H1 (cell line): Measurements from ENCODE around the gene DNAAF8. TPM values are rescaled to one million over a fixed set of nuclear protein-coding genes. Genes with fewer than 3 reads are reported as not detected.
A peak's percentile ranks its signal among the peaks of the same experiment; 100 is the strongest.

Experiments
- CTCF ChIA-PET: fragments of 300-600 bp; sonication (Branson Sonifier 250); formaldehyde crosslinking; loops from one replicate; lab custom pipeline; 2021; ENCODE audit not compliant: partially characterized antibody; lab: Charles Lee
- POLR2A ChIA-PET: fragments of 300-600 bp; sonication (Branson Sonifier 250); formaldehyde crosslinking; loops from one replicate; lab custom pipeline; 2021; ENCODE audit warnings: inconsistent platforms; ENCODE audit not compliant: partially characterized antibody; lab: Charles Lee
- DNase-seq, 2 experiments: peaks; one replicate each; pipeline versions ENCODE4 v3.0.0 to v3.0.0-alpha.2; 2010 to 2022; ENCODE audit warnings: low spot score in 2 of 2, low read depth in 1 of 2, mixed read lengths in 1 of 2
- FAIRE-seq: peaks from 2 replicates; lab custom pipeline; 2011; peaks lifted over from hg19 to GRCh38; lab: Jason Lieb, UNC
- H2AFZ ChIP-seq: 2 replicates; pipeline ENCODE4 v1.8.1; 2012; ENCODE audit warnings: low read length, inconsistent platforms
- H2AK5ac ChIP-seq: 2 replicates; pipeline ENCODE4 v1.6.1; 2013; ENCODE audit warnings: low read depth, low read length
- H2BK120ac ChIP-seq: replicated peaks from 2 replicates; pipeline ENCODE3; 2013; ENCODE audit warnings: low read depth, low read length, inconsistent platforms
- H2BK12ac ChIP-seq: 2 replicates; pipeline ENCODE4 v1.6.1; 2013; ENCODE audit warnings: low read depth, low read length
- H2BK15ac ChIP-seq: 2 replicates; pipeline ENCODE4 v1.6.1; 2013; ENCODE audit warnings: low read length
- H2BK20ac ChIP-seq: 2 replicates; pipeline ENCODE4 v1.6.1; 2013; ENCODE audit warnings: low read length
- H2BK5ac ChIP-seq: 2 replicates; pipeline ENCODE4 v1.6.1; 2013; ENCODE audit warnings: low read depth, low read length
- H3K14ac ChIP-seq: 2 replicates; pipeline ENCODE4 v1.6.1; 2013; ENCODE audit warnings: inconsistent platforms; ENCODE audit not compliant: insufficient read length
- H3K18ac ChIP-seq: 2 replicates; pipeline ENCODE4 v1.6.1; 2013; ENCODE audit warnings: low read length; ENCODE audit errors: extremely low read depth
- H3K23ac ChIP-seq: 2 replicates; pipeline ENCODE4 v1.6.1; 2013; ENCODE audit warnings: inconsistent platforms; ENCODE audit not compliant: insufficient read length
- H3K23me2 ChIP-seq: 2 replicates; pipeline ENCODE4 v1.6.1; 2013; ENCODE audit warnings: low read depth, low read length
- H3K27ac ChIP-seq: 2 replicates; pipeline ENCODE4 v1.6.1; 2011; ENCODE audit warnings: low read depth, low read length, inconsistent platforms
- H3K27me3 ChIP-seq, 4 experiments: replicated peaks in 1 of 4; 1 replicate in 1 of 4; 2 replicates in 3 of 4; pipeline versions ENCODE4 v1.6.1 to v1.8.1; 2011 to 2013; ENCODE audit warnings: low read length in 3 of 4, mild to moderate bottlenecking in 3 of 4, inconsistent platforms in 2 of 4, mixed read lengths in 2 of 4, moderate library complexity in 1 of 4; ENCODE audit not compliant: control insufficient read depth in 3 of 4, insufficient read depth in 3 of 4; ENCODE audit errors: extremely low read depth in 1 of 4
- H3K36me3 ChIP-seq, 4 experiments: 2 replicates each; pipeline versions ENCODE4 v1.6.1 to v1.8.1; 2011 to 2013; ENCODE audit warnings: mild to moderate bottlenecking in 4 of 4, low read length in 3 of 4, moderate library complexity in 2 of 4, control low read depth in 1 of 4, inconsistent platforms in 1 of 4; ENCODE audit not compliant: insufficient read depth in 4 of 4, control insufficient read depth in 2 of 4
- H3K4ac ChIP-seq: replicated peaks from 2 replicates; pipeline ENCODE3; 2013; ENCODE audit warnings: low read length, low read depth, mixed read lengths, inconsistent platforms; ENCODE audit not compliant: insufficient read length
- H3K4me1 ChIP-seq, 4 experiments: replicated peaks in 1 of 4; 1 replicate in 1 of 4; 2 replicates in 3 of 4; pipeline versions ENCODE4 v1.6.1 to v1.8.1; 2011 to 2013; ENCODE audit warnings: low read length in 3 of 4, inconsistent platforms in 2 of 4, mixed read lengths in 1 of 4; ENCODE audit not compliant: insufficient read depth in 4 of 4, control insufficient read depth in 3 of 4
- H3K4me2 ChIP-seq, 2 experiments: 2 replicates each; pipeline versions ENCODE4 v1.6.1 to v1.8.1; 2011 to 2013; ENCODE audit warnings: low read depth in 2 of 2, low read length in 2 of 2, control low read depth in 1 of 2, inconsistent platforms in 1 of 2, mild to moderate bottlenecking in 1 of 2; ENCODE audit not compliant: insufficient read depth in 1 of 2
- H3K4me3 ChIP-seq, 4 experiments: fragments of 200-600, 300-600 bp in 1 of 4; sonication (generic), shearing (Covaris generic), sonication (Bioruptor Twin) in 1 of 4; 2 replicates each; pipeline versions ENCODE4 v1.5.1 to v1.8.1; 2011 to 2016; ENCODE audit warnings: low read length in 4 of 4, low read depth in 3 of 4, control low read depth in 2 of 4, inconsistent platforms in 2 of 4, mild to moderate bottlenecking in 2 of 4, mixed read lengths in 1 of 4, moderate library complexity in 1 of 4; ENCODE audit not compliant: insufficient read depth in 2 of 4; ENCODE audit errors: extremely low read depth in 1 of 4
- H3K56ac ChIP-seq: replicated peaks from 2 replicates; pipeline ENCODE3; 2013; ENCODE audit warnings: low read depth, mild to moderate bottlenecking, mixed read lengths, low read length, inconsistent platforms; ENCODE audit not compliant: insufficient read length
- H3K79me1 ChIP-seq: 2 replicates; pipeline ENCODE4 v1.6.1; 2013; ENCODE audit warnings: low read depth, low read length, control low read depth
- H3K79me2 ChIP-seq, 2 experiments: 2 replicates each; pipeline versions ENCODE4 v1.6.1 to v1.8.1; 2012 to 2013; ENCODE audit warnings: low read length in 2 of 2, mild to moderate bottlenecking in 2 of 2, inconsistent platforms in 1 of 2; ENCODE audit not compliant: insufficient read depth in 2 of 2, control insufficient read depth in 1 of 2
- H3K9ac ChIP-seq, 4 experiments: replicated peaks in 1 of 4; 1 replicate in 1 of 4; 2 replicates in 3 of 4; pipeline versions ENCODE4 v1.6.1 to v1.8.1; 2011 to 2013; ENCODE audit warnings: low read depth in 3 of 4, low read length in 3 of 4, control low read depth in 2 of 4, mild to moderate bottlenecking in 2 of 4, moderate library complexity in 2 of 4, inconsistent platforms in 1 of 4; ENCODE audit errors: extremely low read depth in 1 of 4
- H3K9me3 ChIP-seq, 2 experiments: 2 replicates each; pipeline versions ENCODE4 v1.6.1 to v1.8.1; 2012 to 2013; ENCODE audit warnings: mild to moderate bottlenecking in 2 of 2, moderate library complexity in 2 of 2, control low read depth in 1 of 2, inconsistent platforms in 1 of 2, low read depth in 1 of 2, low read length in 1 of 2, mixed read lengths in 1 of 2; ENCODE audit not compliant: insufficient read depth in 2 of 2
- H4K20me1 ChIP-seq, 2 experiments: replicated peaks in 1 of 2; 2 replicates each; pipeline versions ENCODE3 to v1.8.1; 2011 to 2013; ENCODE audit warnings: inconsistent platforms in 2 of 2, low read length in 2 of 2, mild to moderate bottlenecking in 1 of 2; ENCODE audit not compliant: insufficient read depth in 2 of 2, control insufficient read depth in 1 of 2
- H4K5ac ChIP-seq: 2 replicates; pipeline ENCODE4 v1.6.1; 2013; ENCODE audit warnings: low read length, low read depth, mixed read lengths, inconsistent platforms; ENCODE audit not compliant: insufficient read length
- H4K8ac ChIP-seq: 2 replicates; pipeline ENCODE4 v1.8.0; 2013; ENCODE audit warnings: mild to moderate bottlenecking, moderate library complexity, low read length, inconsistent platforms; ENCODE audit not compliant: insufficient read depth; ENCODE audit errors: extremely low read depth
- H4K91ac ChIP-seq: replicated peaks from 2 replicates; pipeline ENCODE3; 2013; ENCODE audit warnings: low read length, mixed read lengths, inconsistent platforms; ENCODE audit not compliant: insufficient read length
- BCL11A ChIP-seq, 2 experiments: IDR thresholded peaks; one replicate each; pipeline ENCODE4 v1.6.1; 2011; ENCODE audit warnings: low read depth in 2 of 2, low read length in 2 of 2, mild to moderate bottlenecking in 2 of 2
- CHD1 ChIP-seq: IDR thresholded peaks from 2 replicates; pipeline ENCODE4 v1.6.1; 2012; ENCODE audit warnings: low read depth, low read length, improper control_type of control experiment
- SIX5 ChIP-seq: IDR thresholded peaks from 2 replicates; pipeline ENCODE4 v1.6.1; 2011; ENCODE audit warnings: mild to moderate bottlenecking, low read depth, low read length
- WGBS, 2 experiments: shearing (Covaris generic) in 1 of 2; methylation state at CpG; one replicate each; pipeline versions ENCODE4 v1.1.6 to v1.1.7; 2013 to 2015; ENCODE audit warnings: low lambda C conversion rate in 2 of 2, mixed read lengths in 2 of 2, inconsistent platforms in 1 of 2, low coverage in 1 of 2, missing lambda C conversion rate in 1 of 2; ENCODE audit not compliant: insufficient replicate concordance in 2 of 2, insufficient coverage in 1 of 2, insufficient read length in 1 of 2; ENCODE audit errors: extremely low coverage in 1 of 2, missing lambda C conversion rate in 1 of 2; 5-methylcytosine and 5-hydroxymethylcytosine counted together
- polyA plus RNA-seq, 7 experiments: library from polyadenylated mRNA; depleted of rRNA in 3 of 7; stranded (reverse) in 5 of 7; unstranded in 2 of 7; fragments of >200 nt in 5 of 7; fragments of 200-250 nt in 2 of 7; gene quantifications; 1 replicate in 5 of 7; 2 replicates in 1 of 7; 4 replicates in 1 of 7; pipeline versions ENCODE4 v1.2.1 to v1.2.3, GENCODE V29; 2011 to 2013; ENCODE audit warnings: missing spikeins in 2 of 7, mixed read lengths in 2 of 7
- total RNA-seq: library from RNA; stranded (reverse); fragmentation: NEBNext Ultra II Directional; extraction: Animal tissue kit (Norgen Biotek cat#: 25700); gene quantifications from 2 replicates; pipeline ENCODE4 v1.2.1, GENCODE V29; 2021

Gene DNAAF8
- total and polyA plus RNA-seq, 2 of the 8 experiments (the other 6 are each of a cell fraction or from before 2014, with no cell fraction given), result 0.39 TPM; not detected in 1

GRCh38 chr16:4688674-4689045, 45.7 kb upstream of the DNAAF8 start:
- H3K9me3 ChIP-seq, result no peaks in the 10 kb centered on the region
- no peak overlapping the region for H2AFZ ChIP-seq
- no peaks in the 10 kb centered on the region for H3K79me1 ChIP-seq
- H3K79me2 ChIP-seq, result no peaks in the 10 kb centered on the region
- no peak overlapping the region for H2BK15ac ChIP-seq
- no peak overlapping the region for H2BK12ac ChIP-seq
- H3K9ac ChIP-seq, result no peak overlapping the region
- TF ChIP-seq BCL11A (IDR thresholded peaks at IDR 0.05; ENCODE audit: low read depth in 2 of 2, low read length in 2 of 2) (no peak), CHD1 (no peak), SIX5 (no peak)
- TF ChIP-seq, all 59 proteins: peak for 0
- H2BK120ac ChIP-seq, result no peak overlapping the region
- DNase-seq (no peak), FAIRE-seq (no peak)
- H3K36me3 ChIP-seq, result peaks cover 0 to 10% (median 5%) of the 10 kb centered on the region in 4 experiments; a peak in 5 of 8 replicates
- no peak overlapping the region for H2BK5ac ChIP-seq
- peaks cover 0 to 10% of the 10 kb centered on the region in 2 experiments for H4K20me1 ChIP-seq
- ChIA-PET CTCF (no interaction called here), POLR2A (no interaction called here)
- H3K4me2 ChIP-seq, result no peak overlapping the region
- H3K4me3 ChIP-seq, result no peak overlapping the region
- no peak overlapping the region for H4K5ac ChIP-seq
- H3K23me2 ChIP-seq, result peaks cover 4% of the 10 kb centered on the region; the same call in 1 of the 2 replicates
- no peaks in the 10 kb centered on the region for H3K27me3 ChIP-seq
- H2BK20ac ChIP-seq, result no peak overlapping the region
- peaks cover 0 to 7% (median 5%) of the 10 kb centered on the region in 4 experiments; a peak in 4 of 7 replicates for H3K4me1 ChIP-seq
- H3K56ac ChIP-seq, result no peak overlapping the region
- WGBS, 2 experiments, result 98% methylated on average over 9 of the region's 22 CpGs; no CpG with 5 or more reads in 1 of the 2 experiments
- no peak overlapping the region for H3K18ac ChIP-seq
- no peak overlapping the region for H3K4ac ChIP-seq
- no peak overlapping the region for H4K91ac ChIP-seq
- H2AK5ac ChIP-seq, result no peak overlapping the region
- H3K27ac ChIP-seq, result no peak overlapping the region
- no peak overlapping the region for H3K23ac ChIP-seq
- no peak overlapping the region for H3K14ac ChIP-seq
- H4K8ac ChIP-seq, result peak overlapping the region; percentile 71; the same call in 1 of the 2 replicates
